Keratinocyte (primary cell): ENCODE measurements around the gene DLX2. TPM values are rescaled to one million over a fixed set of nuclear protein-coding genes. Genes with fewer than 3 reads are reported as not detected.

Experiments
- DNase-seq: peaks from one replicate; pipeline ENCODE4 v3.0.0-alpha.2; 2011; ENCODE audit warnings: low read depth, missing footprints, low spot score
- FAIRE-seq: peaks from 2 replicates; lab custom pipeline; 2011; peaks lifted over from hg19 to GRCh38; lab: Jason Lieb, UNC
- H2AFZ ChIP-seq: 2 replicates; pipeline ENCODE4 v1.6.0; 2012; ENCODE audit warnings: low read length, control low read depth, inconsistent platforms; ENCODE audit not compliant: control insufficient read depth
- H3K27ac ChIP-seq: 2 replicates; pipeline ENCODE4 v1.5.1; 2011; ENCODE audit warnings: low read length; ENCODE audit not compliant: control insufficient read depth, insufficient read depth
- H3K27me3 ChIP-seq: 3 replicates; pipeline ENCODE4 v1.6.0; 2011; ENCODE audit warnings: low read length; ENCODE audit not compliant: control insufficient read depth, insufficient read depth; ENCODE audit errors: extremely low read depth
- H3K36me3 ChIP-seq, 2 experiments: 2 replicates in 1 of 2; 3 replicates in 1 of 2; pipeline ENCODE4 v1.5.1; 2011; ENCODE audit warnings: low read length in 2 of 2, mild to moderate bottlenecking in 1 of 2; ENCODE audit not compliant: control insufficient read depth in 2 of 2, insufficient read depth in 2 of 2; ENCODE audit errors: extremely low read depth in 1 of 2
- H3K4me1 ChIP-seq: 3 replicates; pipeline ENCODE4 v1.5.1; 2011; ENCODE audit warnings: low read length; ENCODE audit not compliant: control insufficient read depth, insufficient read depth; ENCODE audit errors: extremely low read depth
- H3K4me2 ChIP-seq: 3 replicates; pipeline ENCODE4 v1.6.0; 2011; ENCODE audit warnings: low read depth, low read length; ENCODE audit not compliant: control insufficient read depth, insufficient read depth; ENCODE audit errors: extremely low read depth
- H3K4me3 ChIP-seq, 3 experiments: fragments of 200-600 bp in 1 of 3; sonication (generic) in 1 of 3; 2 replicates in 2 of 3; 3 replicates in 1 of 3; pipeline ENCODE4 v1.5.1; 2011 to 2016; ENCODE audit warnings: low read length in 3 of 3, mild to moderate bottlenecking in 3 of 3, control low read depth in 2 of 3, inconsistent platforms in 1 of 3, low read depth in 1 of 3, mixed read lengths in 1 of 3, mixed run types in 1 of 3, moderate library complexity in 1 of 3; ENCODE audit not compliant: control insufficient read depth in 2 of 3, insufficient read depth in 2 of 3; ENCODE audit errors: extremely low read depth in 1 of 3
- H3K79me2 ChIP-seq: 2 replicates; pipeline ENCODE4 v1.6.0; 2012; ENCODE audit warnings: low read length; ENCODE audit not compliant: control insufficient read depth, insufficient read depth
- H3K9ac ChIP-seq: 3 replicates; pipeline ENCODE4 v1.6.0; 2011; ENCODE audit warnings: low read length; ENCODE audit not compliant: control insufficient read depth, insufficient read depth; ENCODE audit errors: extremely low read depth
- H3K9me1 ChIP-seq: 3 replicates; pipeline ENCODE4 v1.6.0; 2011; ENCODE audit warnings: low read length; ENCODE audit not compliant: control insufficient read depth, insufficient read depth; ENCODE audit errors: extremely low read depth
- H3K9me3 ChIP-seq: 2 replicates; pipeline ENCODE4 v1.5.1; 2012; ENCODE audit warnings: low read depth, low read length; ENCODE audit not compliant: control insufficient read depth
- H4K20me1 ChIP-seq: 3 replicates; pipeline ENCODE4 v1.6.0; 2011; ENCODE audit warnings: low read length; ENCODE audit not compliant: control insufficient read depth, insufficient read depth; ENCODE audit errors: extremely low read depth
- EZH2 ChIP-seq: IDR thresholded peaks from one replicate; pipeline ENCODE4 v1.6.1; 2012; ENCODE audit warnings: inconsistent platforms, mild to moderate bottlenecking, low read length, moderate library complexity
- dilution Hi-C: fragments of 300-500 bp; cut with MboI; formaldehyde crosslinking; loops from one replicate; pipeline ENCODE4 v1.7.0; 2020; ENCODE audit warnings: low sequenced_read_pairs; ENCODE audit not compliant: extremely low pct_ligation_motif_present
- polyA plus RNA-seq, 5 experiments: library from polyadenylated mRNA; depleted of rRNA in 3 of 5; stranded (reverse) in 3 of 5; stranded (forward) in 1 of 5; unstranded in 1 of 5; fragments of >200 nt; gene quantifications; 1 replicate in 1 of 5; 2 replicates in 3 of 5; 3 replicates in 1 of 5; pipeline versions ENCODE4 v1.2.1 to v1.2.3, GENCODE V29; 2011 to 2012; ENCODE audit warnings: missing spikeins in 2 of 5, low read depth in 1 of 5, low replicate concordance in 1 of 5
- TF ChIP-seq, protein P1 (sequence below), 3 experiments: IDR thresholded peaks in 1 of 3; conservative IDR thresholded peaks in 1 of 3; optimal IDR thresholded peaks in 1 of 3; 2 replicates in 2 of 3; 3 replicates in 1 of 3; pipeline versions ENCODE3 to v1.5.1; 2011; ENCODE audit warnings: low read length in 3 of 3, mild to moderate bottlenecking in 3 of 3, moderate library complexity in 2 of 3, control low read depth in 1 of 3, inconsistent platforms in 1 of 3; ENCODE audit not compliant: insufficient read depth in 2 of 3; ENCODE audit errors: extremely low read depth in 1 of 3

DLX2 gene
- polyA plus RNA-seq, 1 donor (not counting 4 experiments of a cell fraction or from before 2014, with no cell fraction given): 0.29 TPM

DNA sequence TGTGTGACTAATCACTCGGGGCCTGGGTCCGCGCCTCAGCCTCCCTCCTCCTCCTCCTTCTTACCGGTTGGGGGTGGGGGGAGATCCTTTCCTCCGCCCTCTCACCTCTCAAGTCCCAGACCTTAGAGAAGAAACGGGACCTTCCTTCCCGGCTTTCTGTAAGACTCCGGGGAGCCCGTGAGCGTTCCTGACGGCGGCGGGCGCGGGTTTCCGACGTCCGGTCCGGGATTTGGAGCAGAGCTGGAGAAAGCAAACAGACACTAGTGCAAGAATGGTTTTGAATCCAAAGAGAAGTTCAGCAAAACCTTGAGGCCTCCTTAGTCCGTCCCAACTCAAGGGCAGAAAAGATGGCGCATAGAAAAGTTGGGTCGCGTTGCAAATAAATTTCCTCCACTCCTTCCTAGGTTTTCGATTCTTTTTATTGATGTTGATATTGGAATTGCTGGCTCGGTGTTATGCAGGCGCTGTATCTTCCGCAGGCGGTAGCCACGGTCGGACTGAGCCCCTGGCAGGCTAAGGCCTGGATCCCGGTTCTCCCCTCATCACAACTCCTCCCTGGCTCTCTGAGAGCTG is 15.4 kb downstream of the DLX2 start:
- H3K9me3 ChIP-seq: no peaks in the 10 kb centered on the region
- DNase-seq: no peak
- H3K9me1 ChIP-seq: no peaks in the 10 kb centered on the region
- H3K79me2 ChIP-seq: no peaks in the 10 kb centered on the region
- peak overlapping the region; percentile 50 for H3K9ac ChIP-seq
- TF ChIP-seq, protein P1, sequence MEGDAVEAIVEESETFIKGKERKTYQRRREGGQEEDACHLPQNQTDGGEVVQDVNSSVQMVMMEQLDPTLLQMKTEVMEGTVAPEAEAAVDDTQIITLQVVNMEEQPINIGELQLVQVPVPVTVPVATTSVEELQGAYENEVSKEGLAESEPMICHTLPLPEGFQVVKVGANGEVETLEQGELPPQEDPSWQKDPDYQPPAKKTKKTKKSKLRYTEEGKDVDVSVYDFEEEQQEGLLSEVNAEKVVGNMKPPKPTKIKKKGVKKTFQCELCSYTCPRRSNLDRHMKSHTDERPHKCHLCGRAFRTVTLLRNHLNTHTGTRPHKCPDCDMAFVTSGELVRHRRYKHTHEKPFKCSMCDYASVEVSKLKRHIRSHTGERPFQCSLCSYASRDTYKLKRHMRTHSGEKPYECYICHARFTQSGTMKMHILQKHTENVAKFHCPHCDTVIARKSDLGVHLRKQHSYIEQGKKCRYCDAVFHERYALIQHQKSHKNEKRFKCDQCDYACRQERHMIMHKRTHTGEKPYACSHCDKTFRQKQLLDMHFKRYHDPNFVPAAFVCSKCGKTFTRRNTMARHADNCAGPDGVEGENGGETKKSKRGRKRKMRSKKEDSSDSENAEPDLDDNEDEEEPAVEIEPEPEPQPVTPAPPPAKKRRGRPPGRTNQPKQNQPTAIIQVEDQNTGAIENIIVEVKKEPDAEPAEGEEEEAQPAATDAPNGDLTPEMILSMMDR (optimal IDR thresholded peaks at IDR 0.05 in 1 of 3, IDR thresholded peaks at IDR 0.05 in 1 of 3, conservative IDR thresholded peaks at IDR 0.05 in 1 of 3; ENCODE audit: extremely low read depth in 1 of 3, insufficient read depth in 2 of 3, low read length in 3 of 3): no peak
- TF ChIP-seq EZH2: peak; percentile 2
- peak overlapping the region; percentile 87 for H3K4me2 ChIP-seq
- no peak overlapping the region for H3K27ac ChIP-seq
- H3K4me1 ChIP-seq: peaks cover 34% of the 10 kb centered on the region
- H3K27me3 ChIP-seq: peaks cover 89% of the 10 kb centered on the region
- H3K36me3 ChIP-seq: no peaks in the 10 kb centered on the region
- H3K4me3 ChIP-seq: peak overlapping the region in 2 of 3 experiments; percentile 2 to 69
- dilution Hi-C loops: no loop called here
- no peak overlapping the region for H2AFZ ChIP-seq
- FAIRE-seq: no peak
- no peaks in the 10 kb centered on the region for H4K20me1 ChIP-seq

DNA sequence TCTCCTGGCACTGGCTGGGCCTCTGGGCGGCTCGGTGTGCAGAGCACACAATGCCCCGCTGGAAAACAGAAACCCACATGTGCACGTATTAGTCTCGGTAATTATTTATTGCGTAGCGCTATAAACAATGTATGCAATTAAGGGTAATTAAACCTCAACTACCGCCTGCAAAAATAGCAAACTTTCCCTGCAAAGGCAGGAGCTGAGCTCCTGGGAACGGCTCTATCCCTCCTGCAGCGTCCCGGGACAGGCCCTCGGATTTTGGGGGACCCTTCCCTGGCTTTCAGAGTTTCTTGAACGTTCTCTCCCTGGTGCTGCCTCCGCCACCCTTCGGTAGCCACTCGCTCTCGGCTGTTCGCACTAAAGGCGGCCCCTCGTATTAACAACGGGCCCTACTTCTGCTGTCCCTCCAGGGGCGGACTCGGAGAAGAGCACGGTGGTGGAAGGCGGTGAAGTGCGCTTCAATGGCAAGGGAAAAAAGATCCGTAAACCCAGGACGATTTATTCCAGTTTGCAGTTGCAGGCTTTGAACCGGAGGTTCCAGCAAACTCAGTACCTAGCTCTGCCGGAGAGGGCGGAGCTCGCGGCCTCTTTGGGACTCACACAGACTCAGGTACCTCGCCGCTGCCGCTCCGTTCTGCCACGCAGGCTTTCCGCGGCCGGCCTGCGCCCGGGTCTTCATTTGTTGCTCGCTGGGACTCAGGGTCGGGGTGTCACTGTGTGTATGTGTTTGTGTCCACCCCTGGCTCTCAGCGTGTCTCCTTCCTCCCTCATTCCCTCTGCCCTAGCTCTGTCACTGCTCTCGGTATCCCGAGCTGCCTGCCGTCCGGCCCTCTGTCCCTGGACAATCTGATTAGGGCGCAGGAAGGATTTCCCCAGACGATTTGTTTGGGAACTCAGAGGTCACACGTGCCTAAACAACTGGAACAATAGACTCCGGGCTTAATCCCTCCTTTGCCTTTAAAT is 16.2 kb downstream of the DLX2 start:
- H3K9me1 ChIP-seq: no peaks in the 10 kb centered on the region
- peak overlapping the region; percentile 96 for H2AFZ ChIP-seq
- dilution Hi-C loops: no loop called here
- H3K4me1 ChIP-seq: peaks cover 34% of the 10 kb centered on the region
- H3K27ac ChIP-seq: no peak overlapping the region
- H3K79me2 ChIP-seq: no peaks in the 10 kb centered on the region
- H4K20me1 ChIP-seq: no peaks in the 10 kb centered on the region
- peak overlapping the region; percentile 75 for H3K9ac ChIP-seq
- no peaks in the 10 kb centered on the region for H3K9me3 ChIP-seq
- FAIRE-seq: no peak
- peak overlapping the region; percentile 44 to 75 (median 69) for H3K4me3 ChIP-seq
- DNase-seq: no peak
- no peaks in the 10 kb centered on the region for H3K36me3 ChIP-seq
- H3K27me3 ChIP-seq: peaks cover 89% of the 10 kb centered on the region
- TF ChIP-seq, protein P1 (optimal IDR thresholded peaks at IDR 0.05 in 1 of 3, IDR thresholded peaks at IDR 0.05 in 1 of 3, conservative IDR thresholded peaks at IDR 0.05 in 1 of 3; ENCODE audit: extremely low read depth in 1 of 3, insufficient read depth in 2 of 3, low read length in 3 of 3): peak; percentile 8 to 55 (median 29)
- peak; percentile 64 for TF ChIP-seq EZH2
- peak overlapping the region; percentile 87 for H3K4me2 ChIP-seq
